ENCODE measurements around the gene NLGN2.

NLGN2 gene

DNA sequence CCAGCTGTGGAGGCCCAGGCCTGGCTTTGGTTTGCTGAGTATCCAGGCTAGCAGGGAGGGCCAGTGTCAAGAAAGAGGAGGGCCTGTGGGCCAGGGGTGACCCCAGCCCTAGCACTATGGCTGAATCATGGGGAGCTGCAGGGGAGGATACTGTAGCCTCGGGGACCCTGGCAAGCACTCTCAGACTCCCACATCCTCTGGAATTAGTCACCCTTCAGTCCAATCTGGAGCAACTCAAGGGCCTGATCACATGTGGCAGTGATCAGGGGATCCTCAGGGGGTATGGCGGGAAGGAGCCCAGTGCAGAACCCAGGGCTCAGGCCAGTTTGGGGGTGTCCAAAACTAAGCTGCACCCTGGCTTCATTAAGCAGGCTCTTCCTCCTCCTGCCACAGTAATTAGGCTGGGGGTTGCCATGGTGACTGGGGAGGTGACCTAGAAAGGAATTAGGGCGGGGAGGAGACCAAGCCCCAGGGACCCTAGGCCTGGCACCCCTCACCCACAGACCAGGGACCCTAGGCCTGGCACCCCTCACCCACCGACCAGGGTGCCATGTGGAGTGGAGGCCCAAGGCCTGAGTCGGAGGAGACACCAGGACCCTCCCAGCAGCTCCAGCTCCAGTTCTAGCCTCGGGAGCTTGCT is 5.8 kb downstream of the NLGN2 start:
- in situ Hi-C loops (cut with MboI; ENCODE audit: low sequenced_read_pairs, unreplicated experiment), result no loop called here
- TF ChIP-seq CTCF (IDR thresholded peaks at IDR 0.05; ENCODE audit: borderline replicate concordance, control extremely low read depth, extremely low read depth, insufficient read depth, missing control alignments), result no peak

DNA sequence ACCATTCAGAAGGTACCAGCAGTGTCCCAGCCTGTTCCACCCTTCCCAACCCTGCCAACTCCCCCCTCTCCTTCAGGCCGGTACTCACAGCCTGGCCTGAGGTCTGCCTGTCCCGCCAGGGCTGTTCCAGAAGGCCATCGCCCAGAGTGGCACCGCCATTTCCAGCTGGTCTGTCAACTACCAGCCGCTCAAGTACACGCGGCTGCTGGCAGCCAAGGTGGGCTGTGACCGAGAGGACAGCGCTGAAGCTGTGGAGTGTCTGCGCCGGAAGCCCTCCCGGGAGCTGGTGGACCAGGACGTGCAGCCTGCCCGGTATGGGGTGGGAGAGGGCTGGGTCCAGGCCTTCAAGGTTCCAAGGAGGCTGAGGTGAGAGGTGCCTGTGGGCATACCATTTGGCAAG is 7.2 kb downstream of the NLGN2 start:
- no peak for DNase-seq (ENCODE audit: low spot score)
- in situ Hi-C loops (cut with MboI; ENCODE audit: low sequenced_read_pairs, unreplicated experiment), result no loop called here
- TF ChIP-seq CTCF (IDR thresholded peaks at IDR 0.05; ENCODE audit: borderline replicate concordance, control extremely low read depth, extremely low read depth, insufficient read depth, missing control alignments), result no peak

More for the DNA sequence above, 5.8 kb downstream of the NLGN2 start:
- no peak for DNase-seq (ENCODE audit: low spot score)

GRCh38 chr17:7415784-7416183 is 8.1 kb downstream of the NLGN2 start:
- in situ Hi-C loops (cut with MboI; ENCODE audit: low sequenced_read_pairs, unreplicated experiment), result no loop called here
- TF ChIP-seq CTCF (IDR thresholded peaks at IDR 0.05; ENCODE audit: borderline replicate concordance, control extremely low read depth, extremely low read depth, insufficient read depth, missing control alignments), result no peak
- no peak for DNase-seq (ENCODE audit: low spot score)

DNA sequence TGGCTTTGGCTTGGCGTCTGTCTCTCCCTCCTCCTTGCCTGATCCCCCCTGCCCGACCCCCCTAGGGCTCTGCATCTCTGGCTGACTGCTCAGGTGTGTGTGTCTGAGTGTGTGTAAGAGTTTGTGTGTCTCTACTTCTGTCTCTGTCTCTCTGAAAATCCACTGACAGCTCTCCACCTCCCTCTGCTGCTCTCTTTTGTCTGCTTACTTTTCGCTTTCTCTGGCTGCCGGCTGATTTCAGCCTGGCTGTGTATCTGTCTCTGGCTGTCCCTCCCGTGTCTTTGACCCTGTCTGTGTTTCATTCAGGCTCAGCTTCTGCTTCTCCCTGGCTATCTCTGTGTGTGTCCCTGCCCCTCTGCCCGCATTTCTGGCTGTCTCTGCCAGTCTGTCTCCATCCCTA is 8.7 kb downstream of the NLGN2 start:
- TF ChIP-seq CTCF (IDR thresholded peaks at IDR 0.05; ENCODE audit: borderline replicate concordance, control extremely low read depth, extremely low read depth, insufficient read depth, missing control alignments), result no peak
- DNase-seq (ENCODE audit: low spot score), result no peak
- in situ Hi-C loops (cut with MboI; ENCODE audit: low sequenced_read_pairs, unreplicated experiment), result no loop called here

DNA sequence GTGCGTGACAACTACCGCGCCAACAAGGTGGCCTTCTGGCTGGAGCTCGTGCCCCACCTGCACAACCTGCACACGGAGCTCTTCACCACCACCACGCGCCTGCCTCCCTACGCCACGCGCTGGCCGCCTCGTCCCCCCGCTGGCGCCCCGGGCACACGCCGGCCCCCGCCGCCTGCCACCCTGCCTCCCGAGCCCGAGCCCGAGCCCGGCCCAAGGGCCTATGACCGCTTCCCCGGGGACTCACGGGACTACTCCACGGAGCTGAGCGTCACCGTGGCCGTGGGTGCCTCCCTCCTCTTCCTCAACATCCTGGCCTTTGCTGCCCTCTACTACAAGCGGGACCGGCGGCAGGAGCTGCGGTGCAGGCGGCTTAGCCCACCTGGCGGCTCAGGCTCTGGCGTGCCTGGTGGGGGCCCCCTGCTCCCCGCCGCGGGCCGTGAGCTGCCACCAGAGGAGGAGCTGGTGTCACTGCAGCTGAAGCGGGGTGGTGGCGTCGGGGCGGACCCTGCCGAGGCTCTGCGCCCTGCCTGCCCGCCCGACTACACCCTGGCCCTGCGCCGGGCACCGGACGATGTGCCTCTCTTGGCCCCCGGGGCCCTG is 9.5 kb downstream of the NLGN2 start:
- in situ Hi-C loops (cut with MboI; ENCODE audit: low sequenced_read_pairs, unreplicated experiment), result no loop called here
- no peak for TF ChIP-seq CTCF (IDR thresholded peaks at IDR 0.05; ENCODE audit: borderline replicate concordance, control extremely low read depth, extremely low read depth, insufficient read depth, missing control alignments)
- DNase-seq (ENCODE audit: low spot score), result no peak

DNA sequence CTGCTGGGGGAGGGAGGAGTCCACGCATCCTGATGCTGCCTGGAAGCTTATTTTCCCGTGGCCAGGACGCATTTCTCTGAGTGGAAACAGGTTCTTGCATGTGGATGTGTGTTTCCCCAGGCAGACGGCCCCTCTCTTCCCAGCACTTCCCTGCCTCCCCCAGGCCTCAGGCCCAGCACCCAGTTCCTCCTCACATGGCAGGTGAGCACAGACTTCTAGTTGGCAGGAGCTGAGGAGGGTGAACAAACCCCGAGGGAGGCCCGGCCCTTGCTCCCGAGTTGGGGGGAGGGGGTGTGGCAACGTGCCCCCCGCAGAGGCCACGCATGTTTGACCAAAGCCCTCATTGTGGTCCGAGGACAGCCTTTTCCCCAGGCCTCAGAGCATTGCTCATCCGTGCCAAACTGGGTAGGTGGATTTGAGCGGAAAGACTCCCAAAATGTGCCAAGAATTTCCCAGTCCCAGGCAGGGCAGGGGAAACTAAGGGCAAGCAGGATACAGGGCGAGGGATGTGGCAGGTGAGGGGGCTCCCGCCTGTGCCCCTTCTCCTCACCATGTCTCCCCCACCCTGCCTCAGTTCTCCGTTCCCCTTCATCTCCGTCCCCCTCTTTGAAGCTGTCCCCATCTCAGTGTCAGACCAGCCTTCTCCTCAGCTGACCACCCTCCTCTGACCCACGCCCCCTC is 11.0 kb downstream of the NLGN2 start:
- TF ChIP-seq CTCF (IDR thresholded peaks at IDR 0.05; ENCODE audit: borderline replicate concordance, control extremely low read depth, extremely low read depth, insufficient read depth, missing control alignments), result no peak
- DNase-seq (ENCODE audit: low spot score), result no peak
- in situ Hi-C loops (cut with MboI; ENCODE audit: low sequenced_read_pairs, unreplicated experiment), result no loop called here

All from GM13976 (cell line).